Lung (tissue), 12 donors: ENCODE measurements around the gene TOR1B. TPM values are rescaled to one million over a fixed set of nuclear protein-coding genes. Genes with fewer than 3 reads are reported as not detected.

Experiments used
- ATAC-seq: fragments of 200-7000 bp; cut with Tn5 transposase; one replicate; pipeline ENCODE4 v1.9.1; 2020; ENCODE audit warnings: moderate number of reproducible peaks; ENCODE audit not compliant: insufficient read depth, low FRiP score
- DNase-seq, 3 donors: peaks; one replicate each; pipeline ENCODE4 v3.0.0-alpha.2; 2013 to 2017
- H3K27ac ChIP-seq, 2 donors: one replicate each; pipeline ENCODE4 v1.5.1; 2013; ENCODE audit warnings: mild to moderate bottlenecking in 2 of 2, moderate library complexity in 2 of 2, control low read depth in 1 of 2, inconsistent platforms in 1 of 2, low read depth in 1 of 2, low read length in 1 of 2
- H3K27me3 ChIP-seq, 3 donors: one replicate each; pipeline ENCODE4 v1.5.1; 2013; ENCODE audit warnings: low read length in 2 of 3; ENCODE audit not compliant: control insufficient read depth in 3 of 3, insufficient read depth in 3 of 3
- H3K36me3 ChIP-seq, 4 donors: one replicate each; pipeline ENCODE4 v1.5.1; 2013; ENCODE audit warnings: low read length in 4 of 4, mild to moderate bottlenecking in 1 of 4, moderate library complexity in 1 of 4; ENCODE audit not compliant: control insufficient read depth in 4 of 4, insufficient read depth in 4 of 4
- H3K4me1 ChIP-seq, 5 donors: one replicate each; pipeline ENCODE4 v1.5.1; 2013; ENCODE audit warnings: low read length in 5 of 5, mild to moderate bottlenecking in 2 of 5, moderate library complexity in 1 of 5; ENCODE audit not compliant: control insufficient read depth in 5 of 5, insufficient read depth in 5 of 5
- H3K4me3 ChIP-seq: one replicate; pipeline ENCODE4 v1.5.1; 2013; ENCODE audit warnings: mild to moderate bottlenecking, control low read depth, moderate library complexity
- H3K9ac ChIP-seq, 2 donors: one replicate each; pipeline ENCODE4 v1.5.1; 2013; ENCODE audit warnings: low read length in 2 of 2, control low read depth in 1 of 2; ENCODE audit not compliant: insufficient read depth in 1 of 2
- H3K9me3 ChIP-seq, 4 donors: one replicate each; pipeline ENCODE4 v1.5.1; 2013; ENCODE audit warnings: low read length in 3 of 4, mild to moderate bottlenecking in 1 of 4, moderate library complexity in 1 of 4; ENCODE audit not compliant: control insufficient read depth in 4 of 4, insufficient read depth in 3 of 4
- CTCF ChIP-seq: IDR thresholded peaks from 2 replicates; pipeline ENCODE4 v1.5.1; 2012; ENCODE audit warnings: mild to moderate bottlenecking; ENCODE audit errors: control extremely low read depth, extremely low read depth
- WGBS, 2 donors: extraction: QIAGEN DNeasy Blood & Tissue Kit; methylation state at CpG; one replicate each; pipeline ENCODE4 v1.1.7; 2013; 5-methylcytosine and 5-hydroxymethylcytosine counted together
- polyA plus RNA-seq, 2 donors: library from polyadenylated mRNA; stranded (reverse); fragments of 200-250 nt; gene quantifications; one replicate each; pipeline ENCODE4 v1.2.1, GENCODE V29; 2013
- total RNA-seq, 2 donors: library from RNA; depleted of rRNA in 1 of 2; stranded (reverse); fragments of >200 nt in 1 of 2; gene quantifications; one replicate each; pipeline ENCODE4 v1.2.1, GENCODE V29; 2014 to 2021
- donor health status: control.
- donor health status: control.
- donor health status: Bipolar disorder and iron deficiency.
- donor health status: healthy.
- donor health status: DM: yes; HTN: yes; CAD: no.

The TOR1B gene
- total and polyA plus RNA-seq, 4 donors, result 10.1 to 26.7 (median 26.0) TPM

GRCh38 chr9:129823935-129824601 is 21.1 kb downstream of the TOR1B start, which contains the start of gene TOR1A:
Gene TOR1A, minus strand, starts transcription at chr9:129824136. Its CDS starts 51 bp downstream, at chr9:129824085.
- 4 to 5% methylated on average over 43 to 47 of the region's 47 CpGs for WGBS, 2 donors
- DNase-seq (peak; percentile 91 to 96 (median 93)), ATAC-seq (peak; percentile 93)
- peaks cover 4 to 26% (median 13%) of the 10 kb centered on the region in 4 donors for H3K36me3 ChIP-seq
- no peak for TF ChIP-seq CTCF
- H3K9ac ChIP-seq, result peak within 1 kb of the TSS in 1 of 2 donors; percentile 55
- peaks cover 0 to 6% (median 3%) of the 10 kb centered on the region in 5 donors for H3K4me1 ChIP-seq
- H3K27ac ChIP-seq, result peak within 1 kb of the TSS in 1 of 2 donors; percentile 80
- H3K4me3 ChIP-seq, result peak within 1 kb of the TSS; percentile 86
- H3K27me3 ChIP-seq, result no peaks in the 10 kb centered on the region
- H3K9me3 ChIP-seq, result no peaks in the 10 kb centered on the region

DNA sequence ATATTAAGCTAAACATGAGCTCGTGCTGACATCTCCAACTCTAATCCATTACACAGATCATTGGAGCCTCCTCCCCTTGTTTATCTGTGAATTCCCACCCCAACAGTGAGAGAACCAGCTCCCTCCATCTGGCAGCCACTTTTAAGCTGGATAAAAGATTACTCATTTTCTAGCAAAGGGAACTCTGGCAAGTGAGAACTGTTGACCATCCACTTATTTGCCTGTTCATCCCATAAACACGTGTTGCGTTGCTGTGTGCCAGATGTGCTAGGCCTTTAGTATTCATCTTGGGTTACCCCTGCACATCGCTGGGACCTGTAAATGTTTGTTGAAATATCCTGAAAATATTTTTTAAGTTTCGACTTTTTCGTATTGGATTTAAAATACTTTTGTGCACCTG is 23.4 kb downstream of the TOR1B start:
- DNase-seq (no peak), ATAC-seq (no peak)
- peaks cover 0 to 6% (median 3%) of the 10 kb centered on the region in 5 donors for H3K4me1 ChIP-seq
- TF ChIP-seq CTCF, result no peak
- no peak overlapping the region for H3K4me3 ChIP-seq
- WGBS, 2 donors, result 87 to 88% methylated on average over 6 of the region's 6 CpGs
- peaks cover 8 to 33% (median 19%) of the 10 kb centered on the region in 4 donors for H3K36me3 ChIP-seq
- no peak overlapping the region for H3K9ac ChIP-seq
- H3K27ac ChIP-seq, result no peak overlapping the region
- no peaks in the 10 kb centered on the region for H3K27me3 ChIP-seq
- H3K9me3 ChIP-seq, result no peaks in the 10 kb centered on the region

DNA sequence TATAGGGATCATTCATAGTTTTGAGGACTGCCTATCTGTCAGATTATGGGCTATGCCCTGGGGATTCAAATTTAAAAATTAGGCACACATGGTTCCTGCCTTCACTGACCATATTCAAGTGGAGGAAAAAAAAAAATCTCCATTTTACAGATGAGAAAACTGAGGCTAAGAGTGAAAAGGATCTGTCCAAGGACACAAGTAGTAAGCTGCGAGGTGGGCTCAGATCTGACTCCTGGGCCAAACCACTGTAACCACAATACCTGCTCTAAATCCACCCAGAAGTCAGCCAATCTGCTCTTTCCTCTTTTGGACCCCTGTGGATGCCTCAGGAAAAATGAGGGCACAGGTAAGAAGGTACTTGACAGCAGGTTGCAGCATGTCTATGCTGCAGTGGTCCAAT is 23.8 kb downstream of the TOR1B start:
- no peak overlapping the region for H3K4me3 ChIP-seq
- 77 to 92% methylated on average over 1 of the region's 1 CpG for WGBS, 2 donors
- no peak overlapping the region for H3K27ac ChIP-seq
- H3K4me1 ChIP-seq, result peaks cover 0 to 6% (median 3%) of the 10 kb centered on the region in 5 donors
- ATAC-seq (no peak), DNase-seq (no peak)
- peaks cover 8 to 34% (median 20%) of the 10 kb centered on the region in 4 donors for H3K36me3 ChIP-seq
- no peak for TF ChIP-seq CTCF
- no peak overlapping the region for H3K9ac ChIP-seq
- no peaks in the 10 kb centered on the region for H3K27me3 ChIP-seq
- no peaks in the 10 kb centered on the region for H3K9me3 ChIP-seq

DNA sequence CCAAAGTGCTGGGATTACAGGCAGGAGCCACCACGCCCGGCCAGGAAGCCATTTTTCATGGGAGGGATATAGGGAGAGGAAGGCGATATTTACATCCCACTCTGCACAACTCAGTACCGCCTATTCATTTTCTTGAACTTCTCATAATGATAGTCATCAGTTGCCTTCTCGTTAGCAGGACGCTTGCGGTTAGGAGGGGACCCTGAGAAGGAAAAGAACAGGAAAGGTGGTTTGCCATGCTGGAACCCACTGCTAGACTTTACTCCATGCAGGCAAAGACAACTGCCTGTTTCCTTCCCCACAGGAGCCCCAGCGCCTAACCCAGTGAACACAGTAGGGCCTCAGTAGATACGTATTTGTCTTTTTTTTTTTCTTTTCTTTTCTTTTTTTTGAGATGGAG is 25.1 kb downstream of the TOR1B start:
- no peak overlapping the region for H3K9ac ChIP-seq
- ATAC-seq (no peak), DNase-seq (no peak)
- H3K27ac ChIP-seq, result no peak overlapping the region
- no peaks in the 10 kb centered on the region for H3K9me3 ChIP-seq
- no peak for TF ChIP-seq CTCF
- WGBS, 2 donors, result 69 to 86% methylated on average over 9 of the region's 9 CpGs
- H3K27me3 ChIP-seq, result no peaks in the 10 kb centered on the region
- H3K4me1 ChIP-seq, result peaks cover 0 to 1% (median 0%) of the 10 kb centered on the region in 5 donors
- H3K4me3 ChIP-seq, result no peak overlapping the region
- peaks cover 8 to 30% (median 20%) of the 10 kb centered on the region in 4 donors for H3K36me3 ChIP-seq
